Measurements from ENCODE around the gene CDCP2.

Gene CDCP2

DNA sequence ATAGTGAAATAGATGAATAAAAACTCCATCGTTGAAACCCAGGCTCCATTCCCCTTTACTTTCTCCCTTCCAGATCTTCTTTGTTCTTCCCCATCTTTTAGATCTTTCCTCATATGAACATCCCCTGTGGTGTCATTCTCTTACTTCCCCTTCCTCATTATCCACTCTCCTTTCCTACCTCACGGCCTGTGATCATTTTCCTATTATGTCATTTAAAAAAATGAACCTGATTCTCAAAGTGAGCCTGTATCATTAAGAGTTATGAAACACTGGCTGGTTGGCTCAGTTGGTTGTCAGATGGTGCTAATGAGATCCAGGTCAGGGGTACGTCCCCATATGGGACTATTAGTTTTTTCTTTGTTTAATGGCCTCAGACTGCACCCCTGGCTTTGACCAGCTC lies 61.1 kb downstream of the CDCP2 start:
- no peak for DNase-seq (ENCODE audit: low spot score)

GRCh38 chr1:54088385-54088784 lies 64.4 kb downstream of the CDCP2 start:
- DNase-seq (ENCODE audit: low spot score) = no peak

DNA sequence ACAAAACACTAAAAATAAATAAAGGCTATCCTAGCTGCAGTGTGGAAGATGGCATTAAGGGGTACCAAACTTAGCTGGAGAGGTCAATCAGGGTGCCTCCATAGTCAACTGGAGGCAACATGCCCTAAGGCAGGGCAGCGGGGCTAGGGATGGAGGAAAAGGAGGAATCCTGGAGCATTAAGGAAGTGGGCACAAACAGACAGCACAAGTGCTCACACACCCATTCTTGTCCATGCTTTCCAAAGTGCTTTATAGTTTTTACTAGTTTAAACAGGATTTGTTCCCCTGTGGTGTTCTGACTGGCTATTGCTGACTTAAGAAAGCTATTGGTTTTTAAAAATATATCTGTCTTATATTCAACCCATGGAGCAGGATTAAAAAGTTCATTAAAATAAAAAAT lies 66.0 kb downstream of the CDCP2 start:
- no peak for DNase-seq (ENCODE audit: low spot score)

- DNase-seq (ENCODE audit: low spot score) = no peak
Measured at GRCh38 chr1:54084794-54085193, 68.0 kb downstream of the CDCP2 start.

Data from AG08396 (cell line).